ENCODE data around the gene SGPL1.

Gene SGPL1

DNA sequence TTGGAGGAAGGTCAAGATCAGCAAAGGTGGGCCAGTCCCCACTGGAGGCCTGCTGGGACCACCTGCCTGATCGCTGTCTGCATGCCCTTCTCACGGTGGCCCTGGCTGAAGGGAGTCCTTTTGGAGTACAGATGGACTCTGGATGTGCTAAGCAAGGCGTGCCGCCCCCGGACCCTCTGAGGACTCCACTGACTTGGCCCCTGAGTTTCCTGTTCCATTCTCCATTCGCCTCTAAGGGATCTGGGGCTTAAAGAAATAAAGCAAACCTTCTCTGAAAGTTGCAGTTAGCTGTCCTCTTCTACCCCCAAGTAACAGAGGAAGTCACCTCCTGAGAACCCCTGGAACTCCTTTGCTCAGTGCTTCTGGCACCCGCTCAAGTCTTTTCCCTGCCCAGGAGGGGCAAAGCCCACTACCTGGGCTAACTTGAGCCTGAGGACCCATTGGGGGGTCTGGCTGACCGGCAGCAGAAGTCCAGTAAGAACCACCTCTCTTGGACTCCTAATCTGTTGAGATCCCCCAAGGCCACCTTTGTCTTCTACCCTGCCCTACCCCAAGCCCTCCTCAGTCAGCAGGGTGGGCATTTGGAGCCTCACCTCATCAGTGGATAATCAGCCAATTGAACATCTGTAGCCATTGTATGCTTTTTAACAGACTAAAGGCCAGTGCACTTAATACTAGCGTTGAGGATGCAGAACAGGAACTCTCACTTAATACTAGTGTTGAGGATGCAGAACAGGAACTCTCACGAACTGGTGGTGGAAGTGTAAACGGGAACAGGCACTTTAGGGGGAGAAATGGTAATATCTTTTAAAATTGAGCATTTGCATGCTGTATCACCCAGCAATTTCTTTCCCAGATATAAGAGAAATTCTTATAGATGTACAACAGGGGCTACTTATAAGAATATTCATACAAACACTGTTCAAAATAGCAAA is 32.7 kb upstream of the SGPL1 start:
- no peak overlapping the region for H3K4me3 ChIP-seq (ENCODE audit: low read depth, low read length)
- TF ChIP-seq, protein P1, sequence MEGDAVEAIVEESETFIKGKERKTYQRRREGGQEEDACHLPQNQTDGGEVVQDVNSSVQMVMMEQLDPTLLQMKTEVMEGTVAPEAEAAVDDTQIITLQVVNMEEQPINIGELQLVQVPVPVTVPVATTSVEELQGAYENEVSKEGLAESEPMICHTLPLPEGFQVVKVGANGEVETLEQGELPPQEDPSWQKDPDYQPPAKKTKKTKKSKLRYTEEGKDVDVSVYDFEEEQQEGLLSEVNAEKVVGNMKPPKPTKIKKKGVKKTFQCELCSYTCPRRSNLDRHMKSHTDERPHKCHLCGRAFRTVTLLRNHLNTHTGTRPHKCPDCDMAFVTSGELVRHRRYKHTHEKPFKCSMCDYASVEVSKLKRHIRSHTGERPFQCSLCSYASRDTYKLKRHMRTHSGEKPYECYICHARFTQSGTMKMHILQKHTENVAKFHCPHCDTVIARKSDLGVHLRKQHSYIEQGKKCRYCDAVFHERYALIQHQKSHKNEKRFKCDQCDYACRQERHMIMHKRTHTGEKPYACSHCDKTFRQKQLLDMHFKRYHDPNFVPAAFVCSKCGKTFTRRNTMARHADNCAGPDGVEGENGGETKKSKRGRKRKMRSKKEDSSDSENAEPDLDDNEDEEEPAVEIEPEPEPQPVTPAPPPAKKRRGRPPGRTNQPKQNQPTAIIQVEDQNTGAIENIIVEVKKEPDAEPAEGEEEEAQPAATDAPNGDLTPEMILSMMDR (IDR thresholded peaks at IDR 0.05; ENCODE audit: low read depth, low read length), result no peak

DNA sequence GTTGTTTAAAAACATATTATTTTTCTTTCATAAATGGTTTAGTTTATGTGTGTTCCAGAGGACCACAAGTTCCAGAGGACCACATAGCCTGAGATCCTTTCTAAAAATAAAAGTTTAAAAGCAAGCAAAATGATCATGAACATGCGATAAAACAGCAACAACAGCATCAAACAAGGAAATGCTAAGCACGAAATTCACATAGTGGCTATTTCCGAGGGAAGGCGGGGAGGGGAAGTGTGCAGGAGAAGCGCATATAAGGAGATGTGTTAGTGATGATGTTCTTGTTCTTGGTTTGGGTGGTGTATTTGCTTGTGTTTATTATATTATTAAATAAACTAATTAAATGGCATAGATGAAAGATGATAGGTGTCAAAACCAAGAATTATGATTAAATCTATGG is 31.7 kb upstream of the SGPL1 start:
- no peak overlapping the region for H3K4me3 ChIP-seq (ENCODE audit: low read depth, low read length)
- TF ChIP-seq, protein P1 (IDR thresholded peaks at IDR 0.05; ENCODE audit: low read depth, low read length), result no peak

DNA sequence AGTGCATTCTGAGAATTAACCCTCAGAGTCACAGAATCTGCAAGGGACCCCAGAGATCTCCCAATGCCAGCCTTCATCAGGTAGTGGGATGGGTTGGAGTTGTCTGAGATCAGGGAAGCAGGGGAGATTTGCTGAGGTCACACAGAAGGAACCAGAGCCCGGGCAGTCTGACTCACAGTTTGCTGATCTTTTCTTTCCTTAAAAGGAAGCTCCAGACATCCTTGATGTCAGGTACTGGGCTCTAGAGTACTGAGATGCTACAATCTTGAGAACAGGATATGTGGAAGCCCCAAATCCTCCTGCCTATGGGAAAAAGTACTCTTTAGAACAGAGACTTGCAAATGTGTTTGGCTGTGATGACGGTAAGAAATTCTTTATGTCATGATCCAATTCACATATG is 31.3 kb upstream of the SGPL1 start:
- TF ChIP-seq, protein P1 (IDR thresholded peaks at IDR 0.05; ENCODE audit: low read depth, low read length), result no peak
- no peak overlapping the region for H3K4me3 ChIP-seq (ENCODE audit: low read depth, low read length)

DNA sequence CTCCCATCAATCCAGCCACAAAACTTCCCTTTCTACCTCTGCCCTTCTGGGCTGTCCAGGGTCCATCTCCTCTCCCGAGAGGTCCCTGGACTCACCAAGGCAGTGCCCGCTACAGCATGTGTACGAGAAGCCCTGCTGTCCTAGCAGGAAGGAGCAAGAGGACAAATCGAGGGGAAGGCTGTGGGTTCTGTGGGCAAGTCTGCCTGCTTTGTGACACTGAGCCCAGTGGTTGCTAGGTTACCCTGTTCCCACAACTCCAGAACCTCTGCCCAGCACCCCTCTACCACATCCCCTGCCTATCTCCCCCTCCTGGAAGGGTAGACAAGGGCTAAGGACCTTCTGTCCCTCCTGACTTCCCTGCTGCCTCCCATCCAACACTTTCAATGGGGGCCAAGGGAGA is 30.6 kb upstream of the SGPL1 start, which contains the start of gene TBATA:
TBATA (minus strand) TSS at position 188 of the 400 bp plus-strand sequence. CDS start 1,998 bp downstream, outside the sequence.
- H3K4me3 ChIP-seq (ENCODE audit: low read depth, low read length), result no peak within 1 kb of the TSS

DNA sequence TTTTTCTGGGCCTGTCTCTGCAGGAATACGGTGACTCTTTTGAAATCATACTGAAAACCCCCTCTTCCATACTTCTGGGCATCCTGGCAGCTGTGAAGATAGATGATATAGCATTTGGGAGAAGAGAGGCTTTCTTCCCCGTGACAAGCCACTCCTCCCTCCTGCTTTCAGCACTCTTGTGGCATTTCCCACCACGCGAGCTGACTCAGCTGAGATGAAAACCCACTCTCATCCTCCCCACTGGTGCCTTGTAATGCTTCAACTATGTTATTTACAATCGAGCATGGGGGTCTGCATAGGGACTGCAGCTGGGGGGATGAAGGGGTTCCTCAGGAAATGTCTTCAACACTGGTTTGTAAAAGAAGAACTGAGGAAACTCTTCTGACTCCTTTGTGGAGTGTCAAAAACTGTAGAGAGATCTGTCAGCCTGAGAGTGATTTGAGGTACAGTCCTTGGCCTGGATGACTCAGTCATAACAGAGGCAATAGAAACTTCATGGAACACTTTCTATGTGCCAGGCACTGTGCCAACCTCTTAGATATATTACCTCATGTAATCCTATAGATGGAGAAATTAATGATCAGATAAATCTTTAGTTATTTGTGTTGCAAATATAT is 28.8 kb upstream of the SGPL1 start:
- TF ChIP-seq, protein P1 (IDR thresholded peaks at IDR 0.05; ENCODE audit: low read depth, low read length), result no peak
- no peak overlapping the region for H3K4me3 ChIP-seq (ENCODE audit: low read depth, low read length)

More for the DNA sequence above, 30.6 kb upstream of the SGPL1 start, which contains the start of gene TBATA:
- TF ChIP-seq, protein P1 (IDR thresholded peaks at IDR 0.05; ENCODE audit: low read depth, low read length), result no peak

DNA sequence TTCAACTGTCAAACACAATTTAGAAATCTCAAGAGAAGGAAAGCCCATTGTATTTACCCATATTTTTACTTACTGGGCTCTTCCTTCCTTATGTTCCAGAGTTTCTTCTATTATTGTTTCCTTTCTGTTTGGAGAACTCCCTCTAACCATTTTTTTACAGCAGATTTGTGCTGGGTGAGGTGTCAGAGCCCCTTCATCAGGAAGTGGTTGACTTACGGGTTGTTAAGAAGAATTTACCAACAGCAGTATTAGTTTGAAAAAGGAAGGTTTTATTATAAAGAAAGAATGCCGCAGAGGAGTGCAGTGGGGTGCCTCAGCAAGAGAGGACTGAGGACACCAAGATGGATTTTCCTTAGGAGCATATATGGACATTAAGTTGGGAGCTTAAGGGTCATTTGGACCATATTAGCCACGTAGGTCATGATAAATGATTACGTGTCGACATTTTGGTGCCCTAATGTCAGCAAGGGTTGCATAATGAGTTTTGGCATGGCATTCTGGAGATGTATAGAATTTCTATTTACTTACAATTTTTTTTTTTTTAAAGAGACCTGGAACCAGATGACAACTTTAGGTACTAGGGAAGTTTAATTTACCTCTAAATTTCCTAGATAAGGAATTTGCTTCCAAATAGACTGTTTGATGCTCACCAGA is 24.2 kb upstream of the SGPL1 start:
- H3K4me3 ChIP-seq (ENCODE audit: low read depth, low read length), result no peak overlapping the region
- TF ChIP-seq, protein P1 (IDR thresholded peaks at IDR 0.05; ENCODE audit: low read depth, low read length), result no peak

All from WI38 (cell line).